Ascending aorta (tissue), 2 donors: ENCODE results near the gene CALY. TPM values are rescaled to one million over a fixed set of nuclear protein-coding genes. Genes with fewer than 3 reads are reported as not detected.

ENCODE experiments used
- DNase-seq, 2 donors: peaks; one replicate each; pipeline ENCODE4 v3.0.0-alpha.2; 2019; ENCODE audit warnings: low spot score in 2 of 2
- H3K27ac ChIP-seq, 2 donors: fragments of 200-600 bp; sonication (generic); one replicate each; pipeline ENCODE4 v1.5.1; 2016 to 2017; ENCODE audit warnings: mild to moderate bottlenecking in 1 of 2
- H3K27me3 ChIP-seq: fragments of 200-600 bp; sonication (generic); one replicate; pipeline ENCODE4 v1.5.1; 2017
- H3K36me3 ChIP-seq, 2 donors: fragments of 200-600 bp; sonication (generic); one replicate each; pipeline ENCODE4 v1.5.1; 2016
- H3K4me1 ChIP-seq, 2 donors: fragments of 200-600 bp; sonication (generic); one replicate each; pipeline ENCODE4 v1.5.1; 2016 to 2017; ENCODE audit warnings: mild to moderate bottlenecking in 1 of 2
- H3K4me3 ChIP-seq, 2 donors: fragments of 200-600 bp; sonication (generic); one replicate each; pipeline ENCODE4 v1.5.1; 2016 to 2017; ENCODE audit warnings: mild to moderate bottlenecking in 1 of 2
- H3K9me3 ChIP-seq, 2 donors: fragments of 200-600 bp; sonication (generic); one replicate each; pipeline ENCODE4 v1.5.1; 2016
- intact Hi-C: fragments of 100-400 bp; cut with DNase I; formaldehyde crosslinking; loops from one replicate; pipeline ENCODE4 v1.15.1; 2023
- total RNA-seq: library from RNA; depleted of rRNA; stranded (reverse); fragments of >200 nt; gene quantifications from one replicate; pipeline ENCODE4 v1.1.0, GENCODE V29; 2016
- TF ChIP-seq, protein P1 (sequence below), 3 experiments: fragments of 200-600 bp in 2 of 3; fragments of 450-650 bp in 1 of 3; sonication (generic) in 2 of 3; IDR thresholded peaks; one replicate each; pipeline ENCODE4 v1.5.1; 2016 to 2019; ENCODE audit warnings: antibody characterized with exemption in 3 of 3, mild to moderate bottlenecking in 1 of 3, moderate library complexity in 1 of 3

CALY gene
- total RNA-seq, 1 donor from 2014 or later = not detected

DNA sequence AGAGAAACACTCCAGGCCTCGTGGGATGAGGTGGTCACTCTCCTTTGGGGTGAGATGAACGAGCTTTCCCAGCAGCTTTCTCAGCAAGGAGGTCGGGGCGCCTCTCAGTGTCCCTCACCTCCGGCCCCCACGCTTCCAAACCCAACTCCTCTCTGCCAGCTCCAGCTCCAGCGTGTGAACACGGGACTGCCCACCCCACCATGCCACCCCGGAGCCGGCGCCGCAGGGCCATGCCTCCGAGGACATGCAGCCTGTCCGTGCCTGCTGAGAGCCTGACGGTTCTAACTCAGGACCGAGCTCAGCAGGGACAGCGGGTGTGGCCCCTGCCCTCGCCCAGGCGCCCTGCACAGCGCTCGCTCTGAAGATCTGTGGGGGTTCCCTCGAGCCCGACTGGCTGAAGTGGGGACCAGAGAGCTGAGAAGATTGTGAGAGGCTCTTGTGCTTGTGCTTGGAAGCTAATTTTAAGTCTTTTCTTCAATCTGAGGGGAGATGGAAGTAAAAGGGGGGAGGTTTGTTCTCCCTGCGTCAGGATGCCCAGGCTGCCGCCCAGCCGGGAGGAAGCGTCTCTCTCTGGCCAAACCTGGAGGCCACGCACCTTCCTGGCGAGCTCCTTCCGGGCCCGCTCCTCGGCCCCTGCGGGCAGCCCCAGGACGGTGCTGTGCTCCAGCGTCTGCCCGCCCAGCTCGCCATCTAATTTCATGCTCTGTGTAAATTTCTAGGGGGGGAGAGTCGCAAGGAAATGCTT lies 54.9 kb downstream of the CALY start:
- Histone ChIP-seq H3K27ac (no peak overlapping the region), H3K36me3 (peaks cover 63 to 82% of the 10 kb centered on the region in 2 donors), H3K9me3 (no peaks in the 10 kb centered on the region), H3K27me3 (no peaks in the 10 kb centered on the region), H3K4me1 (no peaks in the 10 kb centered on the region), H3K4me3 (no peak overlapping the region)
- DNase-seq = no peak
- intact Hi-C loops = no loop called here
- TF ChIP-seq, protein P1, sequence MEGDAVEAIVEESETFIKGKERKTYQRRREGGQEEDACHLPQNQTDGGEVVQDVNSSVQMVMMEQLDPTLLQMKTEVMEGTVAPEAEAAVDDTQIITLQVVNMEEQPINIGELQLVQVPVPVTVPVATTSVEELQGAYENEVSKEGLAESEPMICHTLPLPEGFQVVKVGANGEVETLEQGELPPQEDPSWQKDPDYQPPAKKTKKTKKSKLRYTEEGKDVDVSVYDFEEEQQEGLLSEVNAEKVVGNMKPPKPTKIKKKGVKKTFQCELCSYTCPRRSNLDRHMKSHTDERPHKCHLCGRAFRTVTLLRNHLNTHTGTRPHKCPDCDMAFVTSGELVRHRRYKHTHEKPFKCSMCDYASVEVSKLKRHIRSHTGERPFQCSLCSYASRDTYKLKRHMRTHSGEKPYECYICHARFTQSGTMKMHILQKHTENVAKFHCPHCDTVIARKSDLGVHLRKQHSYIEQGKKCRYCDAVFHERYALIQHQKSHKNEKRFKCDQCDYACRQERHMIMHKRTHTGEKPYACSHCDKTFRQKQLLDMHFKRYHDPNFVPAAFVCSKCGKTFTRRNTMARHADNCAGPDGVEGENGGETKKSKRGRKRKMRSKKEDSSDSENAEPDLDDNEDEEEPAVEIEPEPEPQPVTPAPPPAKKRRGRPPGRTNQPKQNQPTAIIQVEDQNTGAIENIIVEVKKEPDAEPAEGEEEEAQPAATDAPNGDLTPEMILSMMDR (IDR thresholded peaks at IDR 0.05) = no peak

DNA sequence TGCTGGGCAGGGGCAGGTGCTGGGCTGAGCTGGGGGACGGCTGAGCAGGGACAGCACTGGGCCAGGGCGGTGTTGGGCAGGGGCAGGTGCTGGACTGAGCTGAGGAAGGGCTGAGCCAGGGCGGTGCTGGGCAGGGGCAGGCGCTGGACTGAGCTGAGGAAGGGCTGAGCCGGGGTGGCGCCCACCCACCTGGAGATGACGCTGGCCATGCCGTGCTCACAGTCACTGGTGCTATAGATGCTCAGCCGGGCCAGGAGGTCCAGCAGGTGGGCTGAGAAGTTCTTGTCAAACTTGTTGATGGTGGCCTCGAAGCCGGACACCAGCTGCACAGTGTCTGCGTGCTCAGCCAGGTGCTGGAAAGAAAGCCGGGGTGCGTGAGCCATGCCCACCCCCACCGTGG lies 55.6 kb downstream of the CALY start:
- H3K27ac ChIP-seq = no peak overlapping the region
- H3K4me1 ChIP-seq = peaks cover 0 to 3% of the 10 kb centered on the region in 2 donors
- TF ChIP-seq, protein P1 (IDR thresholded peaks at IDR 0.05) = no peak
- H3K27me3 ChIP-seq = no peaks in the 10 kb centered on the region
- H3K9me3 ChIP-seq = no peaks in the 10 kb centered on the region
- DNase-seq = no peak
- H3K36me3 ChIP-seq = peaks cover 58 to 75% of the 10 kb centered on the region in 2 donors
- intact Hi-C loops = no loop called here
- no peak overlapping the region for H3K4me3 ChIP-seq

DNA sequence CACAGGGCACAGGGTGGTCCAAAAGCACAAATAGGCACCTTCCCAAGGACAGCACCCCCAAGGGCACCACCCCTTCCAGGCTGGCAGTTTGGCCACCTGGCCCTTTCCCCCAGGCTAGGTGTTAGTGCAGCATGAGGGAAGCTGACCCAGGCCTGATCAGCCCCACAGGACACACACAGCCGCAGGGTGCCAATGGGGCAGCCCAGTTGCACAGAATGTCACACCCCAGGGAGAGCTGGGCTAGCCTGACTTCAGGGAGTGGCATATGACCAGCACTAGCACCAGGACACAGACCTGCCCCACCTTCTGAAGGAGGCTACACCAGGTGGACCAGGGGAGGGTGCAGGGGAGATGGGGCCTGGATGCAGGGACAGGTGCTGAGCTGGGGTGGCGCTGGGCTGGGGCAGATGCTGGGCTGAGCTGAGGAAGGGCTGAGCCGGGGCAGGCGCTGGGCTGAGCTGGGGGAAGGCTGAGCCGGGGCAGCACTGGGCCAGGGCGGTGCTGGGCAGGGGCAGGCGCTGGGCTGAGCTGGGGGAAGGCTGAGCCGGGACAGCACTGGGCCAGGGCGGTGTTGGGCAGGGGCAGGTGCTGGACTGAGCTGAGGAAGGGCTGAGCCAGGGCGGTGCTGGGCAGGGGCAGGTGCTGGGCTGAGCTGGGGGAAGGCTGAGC lies 56.2 kb downstream of the CALY start:
- Histone ChIP-seq H3K27ac (no peak overlapping the region), H3K36me3 (peaks cover 57 to 70% of the 10 kb centered on the region in 2 donors), H3K27me3 (no peaks in the 10 kb centered on the region), H3K9me3 (no peaks in the 10 kb centered on the region), H3K4me3 (no peak overlapping the region), H3K4me1 (peaks cover 0 to 3% of the 10 kb centered on the region in 2 donors)
- TF ChIP-seq, protein P1 (IDR thresholded peaks at IDR 0.05) = no peak
- intact Hi-C loops = no loop called here
- DNase-seq = no peak

DNA sequence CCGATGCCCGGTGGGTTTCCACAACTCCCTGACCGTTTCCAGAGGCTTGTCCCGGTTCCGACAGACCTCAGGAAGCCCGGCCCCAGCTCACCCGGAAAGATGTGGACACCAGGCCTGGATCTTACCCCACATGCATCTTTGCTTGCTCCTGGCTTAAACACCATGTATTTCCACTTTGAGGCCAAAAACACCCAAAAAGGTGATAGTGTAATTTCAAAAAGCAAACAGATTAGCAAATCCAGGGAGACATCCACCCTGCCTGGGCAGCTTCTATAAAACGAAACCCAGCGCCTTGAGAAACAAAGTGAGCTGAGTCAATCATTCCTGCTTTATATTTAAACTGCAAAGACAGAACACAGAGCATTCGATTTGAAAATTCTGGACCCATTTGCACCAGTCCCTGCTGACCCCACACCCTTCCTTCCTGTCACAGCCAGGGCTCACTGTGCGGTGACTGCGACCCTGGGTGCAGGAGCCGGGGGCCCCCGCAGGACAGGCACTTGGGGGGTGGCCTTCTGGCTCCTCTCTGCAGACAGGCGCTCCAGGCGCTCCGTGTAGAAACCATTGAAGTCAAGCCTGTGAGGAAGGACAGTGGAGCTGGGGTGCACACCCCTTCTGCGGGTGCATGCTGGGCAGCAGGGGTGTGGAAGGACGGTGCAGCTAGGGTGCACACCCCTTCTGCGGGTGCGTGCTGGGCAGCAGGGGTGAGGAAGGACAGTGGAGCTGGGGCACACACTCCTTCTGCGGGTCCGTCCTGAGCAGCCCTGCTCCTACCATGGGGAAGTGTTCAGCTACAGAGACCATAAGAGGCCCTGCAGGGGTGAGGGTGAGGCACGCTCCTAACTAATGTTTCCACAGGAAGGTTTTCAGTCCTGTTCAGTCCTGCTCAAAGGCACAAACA lies 57.1 kb downstream of the CALY start:
- H3K4me1 ChIP-seq = peaks cover 0 to 3% of the 10 kb centered on the region in 2 donors
- no peaks in the 10 kb centered on the region for H3K27me3 ChIP-seq
- H3K27ac ChIP-seq = no peak overlapping the region
- peaks cover 48 to 60% of the 10 kb centered on the region in 2 donors for H3K36me3 ChIP-seq
- H3K9me3 ChIP-seq = no peaks in the 10 kb centered on the region
- TF ChIP-seq, protein P1 (IDR thresholded peaks at IDR 0.05) = no peak
- no peak for DNase-seq
- intact Hi-C loops = no loop called here
- no peak overlapping the region for H3K4me3 ChIP-seq

DNA sequence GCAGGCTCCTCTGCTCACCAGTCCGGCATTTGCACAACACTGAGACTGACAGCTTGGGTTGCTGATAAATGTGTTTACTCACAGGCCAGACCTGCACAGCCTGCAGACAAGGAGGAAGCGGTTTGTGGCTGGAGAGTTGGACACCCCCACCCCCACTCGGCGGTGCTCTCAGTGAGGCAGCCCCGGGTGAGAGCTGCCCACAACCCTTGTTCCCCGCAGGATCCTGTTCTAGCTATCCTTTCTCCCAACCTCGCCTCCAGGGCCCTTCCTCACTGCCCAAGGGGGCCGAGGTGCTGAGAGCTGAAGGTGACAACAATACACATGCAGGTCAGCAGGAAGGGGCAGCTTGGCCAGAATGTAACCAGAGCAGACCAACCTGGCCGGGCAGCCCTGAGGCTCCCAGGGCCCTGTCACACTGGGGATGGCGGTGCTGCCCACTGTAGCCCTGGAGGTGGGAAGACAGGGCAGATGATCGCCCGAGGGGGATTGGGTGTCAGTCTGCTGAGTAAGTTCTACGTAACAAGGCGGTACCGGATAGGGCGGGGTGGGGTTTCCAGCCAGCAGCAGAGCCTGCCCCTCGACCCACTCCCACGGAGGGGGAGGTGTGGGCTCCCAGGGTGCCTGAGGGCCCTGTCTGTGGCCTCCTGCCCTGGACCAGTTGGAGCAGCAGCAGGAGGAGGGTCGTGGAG lies 58.0 kb downstream of the CALY start:
- no peak overlapping the region for H3K27ac ChIP-seq
- no peaks in the 10 kb centered on the region for H3K9me3 ChIP-seq
- peaks cover 0 to 3% of the 10 kb centered on the region in 2 donors for H3K4me1 ChIP-seq
- DNase-seq = no peak
- intact Hi-C loops = no loop called here
- no peak overlapping the region for H3K4me3 ChIP-seq
- H3K27me3 ChIP-seq = no peaks in the 10 kb centered on the region
- peaks cover 39 to 52% of the 10 kb centered on the region in 2 donors for H3K36me3 ChIP-seq
- TF ChIP-seq, protein P1 (IDR thresholded peaks at IDR 0.05) = no peak
